ENCODE measurements around the gene RCOR2.

GRCh38 chr11:63906585-63906984, 10.4 kb downstream of the RCOR2 start:
- TF ChIP-seq, protein P1, sequence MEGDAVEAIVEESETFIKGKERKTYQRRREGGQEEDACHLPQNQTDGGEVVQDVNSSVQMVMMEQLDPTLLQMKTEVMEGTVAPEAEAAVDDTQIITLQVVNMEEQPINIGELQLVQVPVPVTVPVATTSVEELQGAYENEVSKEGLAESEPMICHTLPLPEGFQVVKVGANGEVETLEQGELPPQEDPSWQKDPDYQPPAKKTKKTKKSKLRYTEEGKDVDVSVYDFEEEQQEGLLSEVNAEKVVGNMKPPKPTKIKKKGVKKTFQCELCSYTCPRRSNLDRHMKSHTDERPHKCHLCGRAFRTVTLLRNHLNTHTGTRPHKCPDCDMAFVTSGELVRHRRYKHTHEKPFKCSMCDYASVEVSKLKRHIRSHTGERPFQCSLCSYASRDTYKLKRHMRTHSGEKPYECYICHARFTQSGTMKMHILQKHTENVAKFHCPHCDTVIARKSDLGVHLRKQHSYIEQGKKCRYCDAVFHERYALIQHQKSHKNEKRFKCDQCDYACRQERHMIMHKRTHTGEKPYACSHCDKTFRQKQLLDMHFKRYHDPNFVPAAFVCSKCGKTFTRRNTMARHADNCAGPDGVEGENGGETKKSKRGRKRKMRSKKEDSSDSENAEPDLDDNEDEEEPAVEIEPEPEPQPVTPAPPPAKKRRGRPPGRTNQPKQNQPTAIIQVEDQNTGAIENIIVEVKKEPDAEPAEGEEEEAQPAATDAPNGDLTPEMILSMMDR (IDR thresholded peaks at IDR 0.05) = peak in 1 of 4 experiments; percentile 40
- TF ChIP-seq POLR2AphosphoS5 (IDR thresholded peaks at IDR 0.05) = no peak
- TF ChIP-seq EP300 (IDR thresholded peaks at IDR 0.05) = no peak

Data from gastroesophageal sphincter (tissue), 3 donors.